KMS-11 (cell line): ENCODE measurements around the gene KIF16B.

Experiments
- H2AFZ ChIP-seq: fragments of 200-600 bp; sonication (generic); 2 replicates; pipeline ENCODE4 v1.6.1; 2016; ENCODE audit warnings: antibody characterized with exemption, mixed run types, low read depth
- H3K27ac ChIP-seq: fragments of 200-600 bp; sonication (generic); 2 replicates; pipeline ENCODE4 v1.6.1; 2016; ENCODE audit warnings: mild to moderate bottlenecking, mixed run types
- H3K27me3 ChIP-seq: fragments of 200-600 bp; sonication (generic); 2 replicates; pipeline ENCODE4 v1.6.1; 2017; ENCODE audit warnings: mild to moderate bottlenecking, low read depth, mixed run types, moderate library complexity; ENCODE audit not compliant: insufficient read depth
- H3K36me3 ChIP-seq: fragments of 200-600 bp; sonication (generic); 2 replicates; pipeline ENCODE4 v1.6.1; 2017; ENCODE audit warnings: mild to moderate bottlenecking, mixed run types; ENCODE audit not compliant: insufficient read depth
- H3K4me1 ChIP-seq: fragments of 200-600 bp; sonication (generic); 2 replicates; pipeline ENCODE4 v1.6.1; 2016; ENCODE audit warnings: mild to moderate bottlenecking, low read depth, mixed run types; ENCODE audit not compliant: poor library complexity, severe bottlenecking
- H3K4me2 ChIP-seq: fragments of 200-600 bp; sonication (generic); 2 replicates; pipeline ENCODE4 v1.7.0; 2016; ENCODE audit warnings: mild to moderate bottlenecking, mixed run types
- H3K4me3 ChIP-seq: fragments of 200-600 bp; sonication (generic); IDR thresholded peaks from 2 replicates; pipeline ENCODE4 v1.6.1; 2017; ENCODE audit warnings: low read depth, low read length, mixed read lengths; ENCODE audit not compliant: insufficient read depth
- H3K79me2 ChIP-seq: fragments of 200-600 bp; sonication (generic); 2 replicates; pipeline ENCODE4 v1.6.1; 2016; ENCODE audit warnings: low read depth, mixed run types; ENCODE audit not compliant: insufficient read depth
- H3K9ac ChIP-seq: fragments of 200-600 bp; sonication (generic); 2 replicates; pipeline ENCODE4 v1.6.1; 2016; ENCODE audit warnings: mild to moderate bottlenecking, mixed run types
- H4K20me1 ChIP-seq: fragments of 200-600 bp; sonication (generic); 2 replicates; pipeline ENCODE4 v1.6.1; 2016; ENCODE audit warnings: mild to moderate bottlenecking, mixed run types; ENCODE audit not compliant: insufficient read depth
- CTCF ChIP-seq: fragments of 200-600 bp; sonication (generic); conservative IDR thresholded peaks from 2 replicates; pipeline ENCODE4 v1.6.1; 2017; ENCODE audit warnings: low read depth, mild to moderate bottlenecking, antibody characterized with exemption, low read length, moderate library complexity, mixed read lengths

KIF16B gene

DNA sequence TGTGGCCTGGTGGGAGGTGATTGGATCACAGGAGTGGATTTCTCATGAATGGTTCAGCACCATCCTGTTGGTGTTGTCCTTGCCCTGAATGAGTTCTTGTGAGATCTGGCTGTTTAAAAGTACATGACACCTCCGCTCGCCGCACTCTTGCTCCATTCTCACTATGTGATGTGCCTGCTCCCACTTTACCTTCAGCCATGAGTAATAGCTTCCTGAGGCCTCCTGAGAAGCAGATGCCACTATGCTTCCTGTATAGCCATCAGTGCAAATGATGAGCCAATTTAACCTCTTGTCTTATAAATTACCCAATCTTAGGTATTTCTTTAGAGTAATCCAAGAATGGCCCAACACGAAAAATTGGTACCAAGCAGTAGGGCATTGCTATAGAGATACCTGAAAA is 34.5 kb downstream of the KIF16B start:
- Histone ChIP-seq H4K20me1 (no peaks in the 10 kb centered on the region), H3K36me3 (no peaks in the 10 kb centered on the region), H3K79me2 (no peaks in the 10 kb centered on the region), H3K4me2 (no peak overlapping the region), H3K27ac (no peak overlapping the region), H3K9ac (no peak overlapping the region), H3K27me3 (no peaks in the 10 kb centered on the region), H2AFZ (no peak overlapping the region), H3K4me1 (no peaks in the 10 kb centered on the region), H3K4me3 (no peak overlapping the region)
- TF ChIP-seq CTCF: no peak

GRCh38 chr20:16537918-16538317 is 35.3 kb downstream of the KIF16B start:
- Histone ChIP-seq H3K9ac (no peak overlapping the region), H2AFZ (no peak overlapping the region), H3K4me1 (no peaks in the 10 kb centered on the region), H3K27ac (no peak overlapping the region), H3K27me3 (no peaks in the 10 kb centered on the region), H3K4me3 (no peak overlapping the region), H3K4me2 (no peak overlapping the region), H3K79me2 (no peaks in the 10 kb centered on the region), H3K36me3 (no peaks in the 10 kb centered on the region), H4K20me1 (no peaks in the 10 kb centered on the region)
- no peak for TF ChIP-seq CTCF

DNA sequence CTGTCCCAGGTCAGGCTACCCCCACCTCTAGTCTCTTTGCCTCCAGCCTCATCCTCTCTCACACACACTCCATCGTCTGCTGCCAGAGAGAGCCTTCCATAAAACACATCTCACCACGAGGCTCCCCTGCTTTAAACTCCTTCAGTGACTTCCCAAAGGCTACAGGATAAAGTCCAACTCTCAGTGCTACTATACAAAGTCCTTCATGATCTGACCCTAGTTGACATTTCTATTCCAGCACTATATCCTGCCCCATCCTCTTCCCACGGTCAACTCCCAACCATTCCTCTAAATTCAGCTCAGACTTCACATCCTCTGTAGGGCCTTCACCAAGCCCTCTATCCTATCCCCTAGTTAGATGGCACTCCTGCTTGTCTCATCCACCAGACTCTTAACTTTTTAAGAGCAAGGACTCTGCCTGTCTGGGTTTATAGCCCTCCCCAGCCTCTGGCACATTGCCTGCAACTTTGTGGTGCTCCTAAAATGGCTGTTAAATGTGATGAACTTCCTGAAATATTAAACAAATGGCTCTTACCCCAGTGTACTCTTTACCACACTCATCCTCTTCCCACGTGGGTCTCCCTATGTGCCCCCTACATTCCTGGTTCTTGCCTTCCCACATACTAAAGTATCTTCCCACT is 36.1 kb downstream of the KIF16B start:
- Histone ChIP-seq H3K4me1 (no peaks in the 10 kb centered on the region), H3K79me2 (no peaks in the 10 kb centered on the region), H3K4me3 (no peak overlapping the region), H4K20me1 (no peaks in the 10 kb centered on the region), H3K4me2 (no peak overlapping the region), H2AFZ (no peak overlapping the region), H3K27me3 (no peaks in the 10 kb centered on the region), H3K9ac (no peak overlapping the region), H3K36me3 (no peaks in the 10 kb centered on the region), H3K27ac (no peak overlapping the region)
- no peak for TF ChIP-seq CTCF

DNA sequence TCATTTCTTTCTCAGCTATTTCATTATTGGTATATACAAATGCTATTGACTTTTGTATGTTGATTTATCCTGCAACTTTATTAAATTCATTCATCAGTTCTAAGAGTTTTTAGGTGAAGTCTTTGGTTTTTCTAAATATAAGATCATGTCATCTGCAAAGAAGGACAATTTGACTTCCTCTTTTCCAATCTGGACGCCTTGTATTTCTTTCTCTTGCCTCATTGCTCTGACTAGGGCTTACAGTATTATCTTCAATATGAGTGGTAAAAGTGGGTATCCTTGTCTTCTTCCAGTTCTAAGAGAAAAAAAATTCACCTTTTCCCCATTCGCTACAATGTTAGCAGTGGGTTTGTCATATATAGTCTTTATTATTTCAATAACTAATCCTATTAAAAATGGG is 38.0 kb downstream of the KIF16B start:
- H3K4me2 ChIP-seq: no peak overlapping the region
- no peaks in the 10 kb centered on the region for H3K36me3 ChIP-seq
- no peaks in the 10 kb centered on the region for H4K20me1 ChIP-seq
- H3K27me3 ChIP-seq: no peaks in the 10 kb centered on the region
- H3K9ac ChIP-seq: no peak overlapping the region
- H3K4me1 ChIP-seq: no peaks in the 10 kb centered on the region
- no peak overlapping the region for H3K4me3 ChIP-seq
- H3K27ac ChIP-seq: no peak overlapping the region
- no peak overlapping the region for H2AFZ ChIP-seq
- H3K79me2 ChIP-seq: no peaks in the 10 kb centered on the region
- no peak for TF ChIP-seq CTCF
